ENCODE measurements around the gene YTHDF2. TPM values are rescaled to one million over a fixed set of nuclear protein-coding genes. Genes with fewer than 3 reads are reported as not detected.

Gene YTHDF2
- total RNA-seq, 1 experiment from 2014 or later, result 90.6 TPM

DNA sequence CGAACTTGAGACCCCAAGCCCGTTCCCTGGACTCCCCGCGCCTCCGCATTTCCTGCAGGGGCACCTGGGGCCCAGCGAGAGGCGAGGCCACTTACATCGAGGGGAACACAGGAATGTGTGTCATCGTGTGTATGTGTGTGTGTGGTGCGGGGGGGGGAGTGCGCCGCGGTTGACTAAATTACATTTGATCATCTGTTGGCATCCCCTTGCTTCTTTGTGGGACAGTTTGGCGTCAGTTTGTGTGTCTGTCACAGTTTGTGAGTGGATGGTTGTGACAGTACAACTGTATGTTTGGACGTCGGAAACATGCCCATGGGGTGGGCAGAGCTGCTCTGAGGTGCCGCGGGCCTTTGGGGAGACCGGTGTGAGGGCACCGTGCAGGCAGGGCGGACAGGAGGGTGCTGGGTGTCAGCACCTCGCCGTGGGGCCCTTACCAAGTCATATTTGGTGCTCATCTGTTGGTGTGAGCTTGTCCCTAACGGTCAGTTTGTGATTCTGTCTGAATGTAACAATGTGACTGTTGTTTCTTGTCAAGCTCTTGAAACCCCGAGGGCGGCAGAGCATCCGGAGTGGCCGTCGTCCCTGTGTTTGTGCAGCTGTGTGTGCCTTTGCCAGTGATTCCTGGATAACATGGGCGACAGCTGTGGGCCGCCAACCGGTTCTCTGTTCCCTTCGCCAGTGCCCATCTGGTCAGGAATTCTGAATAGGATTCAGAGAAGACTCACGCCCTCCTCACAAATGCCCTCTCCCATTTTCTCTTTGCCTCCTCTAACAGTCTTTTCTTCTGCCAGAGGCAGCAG lies 76.1 kb downstream of the YTHDF2 start:
- BruUV-seq (replicated peaks), result no TSS peak
- Histone ChIP-seq H2AFZ (ENCODE audit: low read depth, low read length, poor library complexity, severe bottlenecking) (no peak overlapping the region), H3K9me3 (ENCODE audit: control insufficient read depth in 1 of 2, insufficient read depth in 1 of 2, low read depth in 1 of 2, low read length in 2 of 2) (no peaks in the 10 kb centered on the region), H3K27ac (ENCODE audit: low read depth, low read length) (no peak overlapping the region), H3K36me3 (ENCODE audit: control insufficient read depth in 1 of 2, insufficient read depth in 2 of 2, low read length in 2 of 2) (no peaks in the 10 kb centered on the region), H3K79me2 (ENCODE audit: insufficient read depth, low read length) (no peaks in the 10 kb centered on the region), H4K20me1 (ENCODE audit: insufficient read depth) (no peaks in the 10 kb centered on the region), H3K4me2 (ENCODE audit: low read length) (no peak overlapping the region), H3K9me2 (ENCODE audit: insufficient read depth) (no peaks in the 10 kb centered on the region), H3K9ac (ENCODE audit: low read length) (no peak overlapping the region), H3K27me3 (ENCODE audit: insufficient read depth, low read length) (0 out of 2 replicates have a peak, but pooled peaks cover 4% of the 10 kb centered on the region), H3K4me1 (ENCODE audit: control insufficient read depth in 1 of 2, insufficient read depth in 2 of 2, low read length in 2 of 2) (no peaks in the 10 kb centered on the region), H3K4me3 (replicated peaks in 1 of 2; ENCODE audit: low read depth in 1 of 2, low read length in 2 of 2) (no peak overlapping the region)
- TF ChIP-seq EGR1 (IDR thresholded peaks at IDR 0.05; ENCODE audit: low read depth), result no peak
- DNase-seq (ENCODE audit: low read depth, low spot score) (no peak), ATAC-seq (no peak)
- intact Hi-C loops (cut with micrococcal nuclease), result no loop called here
- ChIA-PET RAD21 (ENCODE audit: low non-redundant PET in 1 of 2, low total read pairs in 2 of 2, uncharacterized antibody in 2 of 2, unreplicated experiment in 2 of 2) (no interaction called here), POLR2A (no interaction called here), CTCF (no interaction called here)

DNA sequence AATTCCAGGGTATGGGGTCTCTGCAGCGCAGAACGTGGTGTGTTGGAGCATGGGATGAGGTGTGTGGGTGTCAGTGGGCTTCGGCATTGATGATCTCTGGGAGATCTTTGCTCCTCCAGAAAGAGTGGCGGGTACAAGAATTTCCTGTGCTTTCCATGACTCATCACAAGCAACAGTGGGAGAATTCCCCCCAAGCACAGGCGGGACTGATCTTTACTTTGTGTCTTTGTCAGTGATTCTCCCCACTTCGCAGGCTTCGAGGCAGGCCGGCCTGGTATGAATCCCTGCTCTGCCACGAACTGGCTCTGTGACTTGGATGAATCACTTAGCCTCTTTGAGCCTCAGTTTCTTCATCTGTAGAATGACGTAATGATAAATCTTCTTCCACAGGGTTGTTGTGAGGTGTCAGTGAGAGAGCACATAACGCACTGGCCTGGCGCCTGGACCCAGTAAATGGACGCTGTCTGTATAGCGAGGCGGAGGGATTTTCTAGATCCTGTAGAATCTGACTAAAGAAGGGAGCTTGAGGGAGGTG lies 77.3 kb downstream of the YTHDF2 start:
- 0 out of 2 replicates have a peak, but pooled peaks cover 4% of the 10 kb centered on the region for H3K27me3 ChIP-seq (ENCODE audit: insufficient read depth, low read length)
- ChIA-PET CTCF (no interaction called here), RAD21 (ENCODE audit: low non-redundant PET in 1 of 2, low total read pairs in 2 of 2, uncharacterized antibody in 2 of 2, unreplicated experiment in 2 of 2) (no interaction called here), POLR2A (interaction anchor here (0.9 kb wide), 1 partner anchor 14 kb away, joined by 4 read pairs; no protein-coding TSS in a partner anchor)
- H3K9me2 ChIP-seq (ENCODE audit: insufficient read depth), result no peaks in the 10 kb centered on the region
- intact Hi-C loops (cut with micrococcal nuclease), result no loop called here
- H3K36me3 ChIP-seq (ENCODE audit: control insufficient read depth in 1 of 2, insufficient read depth in 2 of 2, low read length in 2 of 2), result no peaks in the 10 kb centered on the region
- ATAC-seq (no peak), DNase-seq (ENCODE audit: low read depth, low spot score) (no peak)
- no peaks in the 10 kb centered on the region for H3K4me1 ChIP-seq (ENCODE audit: control insufficient read depth in 1 of 2, insufficient read depth in 2 of 2, low read length in 2 of 2)
- no peak overlapping the region for H3K4me3 ChIP-seq (replicated peaks in 1 of 2; ENCODE audit: low read depth in 1 of 2, low read length in 2 of 2)
- H2AFZ ChIP-seq (ENCODE audit: low read depth, low read length, poor library complexity, severe bottlenecking), result no peak overlapping the region
- H4K20me1 ChIP-seq (ENCODE audit: insufficient read depth), result no peaks in the 10 kb centered on the region
- H3K9me3 ChIP-seq (ENCODE audit: control insufficient read depth in 1 of 2, insufficient read depth in 1 of 2, low read depth in 1 of 2, low read length in 2 of 2), result no peaks in the 10 kb centered on the region
- no peak overlapping the region for H3K4me2 ChIP-seq (ENCODE audit: low read length)
- no peak overlapping the region for H3K9ac ChIP-seq (ENCODE audit: low read length)
- no peaks in the 10 kb centered on the region for H3K79me2 ChIP-seq (ENCODE audit: insufficient read depth, low read length)
- BruUV-seq (replicated peaks), result no TSS peak
- H3K27ac ChIP-seq (ENCODE audit: low read depth, low read length), result no peak overlapping the region
- no peak for TF ChIP-seq TCF7L2 (IDR thresholded peaks at IDR 0.05; ENCODE audit: borderline replicate concordance, extremely low read depth, insufficient read depth, insufficient read length)
- TF ChIP-seq, protein P1, sequence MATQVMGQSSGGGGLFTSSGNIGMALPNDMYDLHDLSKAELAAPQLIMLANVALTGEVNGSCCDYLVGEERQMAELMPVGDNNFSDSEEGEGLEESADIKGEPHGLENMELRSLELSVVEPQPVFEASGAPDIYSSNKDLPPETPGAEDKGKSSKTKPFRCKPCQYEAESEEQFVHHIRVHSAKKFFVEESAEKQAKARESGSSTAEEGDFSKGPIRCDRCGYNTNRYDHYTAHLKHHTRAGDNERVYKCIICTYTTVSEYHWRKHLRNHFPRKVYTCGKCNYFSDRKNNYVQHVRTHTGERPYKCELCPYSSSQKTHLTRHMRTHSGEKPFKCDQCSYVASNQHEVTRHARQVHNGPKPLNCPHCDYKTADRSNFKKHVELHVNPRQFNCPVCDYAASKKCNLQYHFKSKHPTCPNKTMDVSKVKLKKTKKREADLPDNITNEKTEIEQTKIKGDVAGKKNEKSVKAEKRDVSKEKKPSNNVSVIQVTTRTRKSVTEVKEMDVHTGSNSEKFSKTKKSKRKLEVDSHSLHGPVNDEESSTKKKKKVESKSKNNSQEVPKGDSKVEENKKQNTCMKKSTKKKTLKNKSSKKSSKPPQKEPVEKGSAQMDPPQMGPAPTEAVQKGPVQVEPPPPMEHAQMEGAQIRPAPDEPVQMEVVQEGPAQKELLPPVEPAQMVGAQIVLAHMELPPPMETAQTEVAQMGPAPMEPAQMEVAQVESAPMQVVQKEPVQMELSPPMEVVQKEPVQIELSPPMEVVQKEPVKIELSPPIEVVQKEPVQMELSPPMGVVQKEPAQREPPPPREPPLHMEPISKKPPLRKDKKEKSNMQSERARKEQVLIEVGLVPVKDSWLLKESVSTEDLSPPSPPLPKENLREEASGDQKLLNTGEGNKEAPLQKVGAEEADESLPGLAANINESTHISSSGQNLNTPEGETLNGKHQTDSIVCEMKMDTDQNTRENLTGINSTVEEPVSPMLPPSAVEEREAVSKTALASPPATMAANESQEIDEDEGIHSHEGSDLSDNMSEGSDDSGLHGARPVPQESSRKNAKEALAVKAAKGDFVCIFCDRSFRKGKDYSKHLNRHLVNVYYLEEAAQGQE (IDR thresholded peaks at IDR 0.05; ENCODE audit: low read depth), result no peak
- TF ChIP-seq, protein P2, sequence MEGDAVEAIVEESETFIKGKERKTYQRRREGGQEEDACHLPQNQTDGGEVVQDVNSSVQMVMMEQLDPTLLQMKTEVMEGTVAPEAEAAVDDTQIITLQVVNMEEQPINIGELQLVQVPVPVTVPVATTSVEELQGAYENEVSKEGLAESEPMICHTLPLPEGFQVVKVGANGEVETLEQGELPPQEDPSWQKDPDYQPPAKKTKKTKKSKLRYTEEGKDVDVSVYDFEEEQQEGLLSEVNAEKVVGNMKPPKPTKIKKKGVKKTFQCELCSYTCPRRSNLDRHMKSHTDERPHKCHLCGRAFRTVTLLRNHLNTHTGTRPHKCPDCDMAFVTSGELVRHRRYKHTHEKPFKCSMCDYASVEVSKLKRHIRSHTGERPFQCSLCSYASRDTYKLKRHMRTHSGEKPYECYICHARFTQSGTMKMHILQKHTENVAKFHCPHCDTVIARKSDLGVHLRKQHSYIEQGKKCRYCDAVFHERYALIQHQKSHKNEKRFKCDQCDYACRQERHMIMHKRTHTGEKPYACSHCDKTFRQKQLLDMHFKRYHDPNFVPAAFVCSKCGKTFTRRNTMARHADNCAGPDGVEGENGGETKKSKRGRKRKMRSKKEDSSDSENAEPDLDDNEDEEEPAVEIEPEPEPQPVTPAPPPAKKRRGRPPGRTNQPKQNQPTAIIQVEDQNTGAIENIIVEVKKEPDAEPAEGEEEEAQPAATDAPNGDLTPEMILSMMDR (IDR thresholded peaks at IDR 0.05 in 2 of 3, conservative IDR thresholded peaks at IDR 0.05 in 1 of 3; ENCODE audit: borderline replicate concordance in 1 of 3, insufficient read depth in 1 of 3, low read depth in 2 of 3, low read length in 2 of 3), result no peak
- TF ChIP-seq ZNF274 (IDR thresholded peaks at IDR 0.05; ENCODE audit: low read depth, low read length), result no peak
- TF ChIP-seq ZFX (IDR thresholded peaks at IDR 0.05), result no peak
- no peak for TF ChIP-seq EGR1 (IDR thresholded peaks at IDR 0.05; ENCODE audit: low read depth)
- TF ChIP-seq, protein P3, sequence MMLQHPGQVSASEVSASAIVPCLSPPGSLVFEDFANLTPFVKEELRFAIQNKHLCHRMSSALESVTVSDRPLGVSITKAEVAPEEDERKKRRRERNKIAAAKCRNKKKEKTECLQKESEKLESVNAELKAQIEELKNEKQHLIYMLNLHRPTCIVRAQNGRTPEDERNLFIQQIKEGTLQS (IDR thresholded peaks at IDR 0.05), result no peak
- TF ChIP-seq EZH2phosphoT487 (IDR thresholded peaks at IDR 0.05; ENCODE audit: borderline replicate concordance), result no peak
- TF ChIP-seq EZH2 (IDR thresholded peaks at IDR 0.05), result no peak
- no peak for TF ChIP-seq YY1 (IDR thresholded peaks at IDR 0.05; ENCODE audit: extremely low read depth, insufficient replicate concordance, low read depth, low read length)
- TF ChIP-seq CEBPB (IDR thresholded peaks at IDR 0.05; ENCODE audit: low read depth), result no peak
- TF ChIP-seq, protein P4, sequence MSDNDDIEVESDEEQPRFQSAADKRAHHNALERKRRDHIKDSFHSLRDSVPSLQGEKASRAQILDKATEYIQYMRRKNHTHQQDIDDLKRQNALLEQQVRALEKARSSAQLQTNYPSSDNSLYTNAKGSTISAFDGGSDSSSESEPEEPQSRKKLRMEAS (IDR thresholded peaks at IDR 0.05), result no peak
- no peak for TF ChIP-seq FOSL1 (IDR thresholded peaks at IDR 0.05; ENCODE audit: low read depth)
